Coronary artery (tissue), 2 donors: Measurements from ENCODE around the gene RNGTT.
"Not testable (repeated sequence)": the region's sequence is repeated elsewhere in the genome, so short reads cannot be mapped to it uniquely, and the experiment has no call there.

Experiments used
- DNase-seq: peaks from one replicate; pipeline ENCODE4 v3.0.0-alpha.2; 2017; ENCODE audit warnings: low spot score
- H3K27ac ChIP-seq, 2 donors: fragments of 200-600 bp; sonication (generic); one replicate each; pipeline ENCODE4 v1.5.1; 2016 to 2019
- H3K4me3 ChIP-seq: fragments of 200-600 bp; sonication (generic); 2 replicates; pipeline ENCODE4 v1.5.1; 2016; ENCODE audit warnings: mild to moderate bottlenecking, moderate library complexity
- TF ChIP-seq, protein P1 (sequence below): fragments of 200-600 bp; sonication (generic); IDR thresholded peaks from one replicate; pipeline ENCODE4 v1.5.1; 2019; ENCODE audit warnings: antibody characterized with exemption

RNGTT gene

DNA sequence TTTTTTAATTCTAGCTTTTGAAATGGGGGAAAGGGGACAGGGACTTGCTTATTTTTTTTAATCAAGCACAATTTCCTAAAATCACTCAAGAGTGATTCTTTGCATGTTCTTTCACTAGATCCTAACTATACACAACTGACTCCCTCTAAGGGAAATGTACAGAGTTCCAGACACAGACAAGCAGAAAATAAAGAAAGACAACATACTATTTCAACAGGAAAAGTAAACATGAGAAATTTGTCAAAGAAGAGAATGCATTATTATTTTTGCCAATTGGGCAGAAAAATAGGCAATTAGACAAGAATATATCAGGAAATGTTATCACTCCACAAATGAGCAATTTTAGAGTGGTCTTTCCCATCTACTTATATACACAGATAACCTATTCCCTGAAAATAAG lies 128.2 kb downstream of the RNGTT start:
- TF ChIP-seq, protein P1, sequence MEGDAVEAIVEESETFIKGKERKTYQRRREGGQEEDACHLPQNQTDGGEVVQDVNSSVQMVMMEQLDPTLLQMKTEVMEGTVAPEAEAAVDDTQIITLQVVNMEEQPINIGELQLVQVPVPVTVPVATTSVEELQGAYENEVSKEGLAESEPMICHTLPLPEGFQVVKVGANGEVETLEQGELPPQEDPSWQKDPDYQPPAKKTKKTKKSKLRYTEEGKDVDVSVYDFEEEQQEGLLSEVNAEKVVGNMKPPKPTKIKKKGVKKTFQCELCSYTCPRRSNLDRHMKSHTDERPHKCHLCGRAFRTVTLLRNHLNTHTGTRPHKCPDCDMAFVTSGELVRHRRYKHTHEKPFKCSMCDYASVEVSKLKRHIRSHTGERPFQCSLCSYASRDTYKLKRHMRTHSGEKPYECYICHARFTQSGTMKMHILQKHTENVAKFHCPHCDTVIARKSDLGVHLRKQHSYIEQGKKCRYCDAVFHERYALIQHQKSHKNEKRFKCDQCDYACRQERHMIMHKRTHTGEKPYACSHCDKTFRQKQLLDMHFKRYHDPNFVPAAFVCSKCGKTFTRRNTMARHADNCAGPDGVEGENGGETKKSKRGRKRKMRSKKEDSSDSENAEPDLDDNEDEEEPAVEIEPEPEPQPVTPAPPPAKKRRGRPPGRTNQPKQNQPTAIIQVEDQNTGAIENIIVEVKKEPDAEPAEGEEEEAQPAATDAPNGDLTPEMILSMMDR = no peak
- no peak overlapping the region for H3K27ac ChIP-seq
- H3K4me3 ChIP-seq = no peak overlapping the region
- no peak for DNase-seq

DNA sequence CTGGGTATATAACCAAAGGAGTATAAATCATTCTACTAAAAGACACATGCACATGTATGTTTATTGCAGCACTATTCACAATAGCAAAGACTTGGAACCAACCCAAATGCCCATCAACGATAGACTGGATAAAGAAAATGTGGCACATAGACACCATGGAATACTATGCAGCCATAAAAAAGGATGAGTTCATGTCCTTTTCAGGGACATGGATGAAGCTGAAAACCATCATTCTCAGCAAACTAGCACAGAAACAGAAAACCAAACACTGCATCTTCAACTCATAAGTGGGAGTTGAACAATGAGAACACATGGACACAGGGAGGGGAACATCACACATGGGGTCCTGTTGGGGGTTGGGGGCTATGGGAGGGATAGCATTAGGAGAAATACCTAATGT lies 130.3 kb downstream of the RNGTT start:
- not testable (repeated sequence) for H3K27ac ChIP-seq, DNase-seq, H3K4me3 ChIP-seq

DNA sequence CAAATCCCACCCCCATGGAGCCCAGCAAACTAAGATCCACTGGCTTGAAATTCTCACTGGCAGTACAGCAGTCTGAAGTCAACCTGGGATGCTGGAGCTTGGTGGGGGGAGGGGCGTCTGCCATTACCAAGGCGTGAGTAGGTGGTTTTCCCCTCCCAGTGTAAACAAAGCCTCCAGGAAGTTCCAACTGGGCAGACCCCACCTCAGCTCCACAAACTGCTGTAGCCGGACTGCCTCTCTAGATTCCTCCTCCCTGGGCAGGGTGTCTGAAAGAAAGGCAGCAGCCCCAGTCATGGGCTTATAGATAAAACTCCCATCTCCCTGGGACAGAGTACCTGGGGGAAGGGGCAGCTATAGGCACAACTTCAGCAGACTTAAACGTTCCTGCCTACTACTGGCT lies 135.8 kb downstream of the RNGTT start:
- H3K4me3 ChIP-seq, H3K27ac ChIP-seq, DNase-seq: not testable (repeated sequence)

DNA sequence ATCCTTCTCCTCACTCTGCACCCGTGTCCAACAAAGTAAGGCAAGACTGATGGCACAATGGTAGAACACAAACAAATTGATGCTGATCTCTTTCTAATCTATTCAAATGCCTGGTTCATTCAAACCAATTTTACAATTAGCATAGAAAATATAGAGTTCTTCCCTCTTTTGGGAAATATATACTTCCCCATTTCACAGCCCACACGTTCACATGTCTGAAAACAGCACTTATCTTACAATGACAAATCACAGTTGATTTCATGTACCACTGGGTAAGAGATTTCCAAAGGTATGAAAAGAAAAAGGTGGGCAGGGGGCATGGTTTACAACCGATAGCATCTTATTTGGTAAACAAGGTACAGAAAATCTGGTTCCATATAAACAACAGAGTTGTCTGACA lies 137.6 kb downstream of the RNGTT start:
- TF ChIP-seq, protein P1 = no peak
- no peak overlapping the region for H3K4me3 ChIP-seq
- no peak for DNase-seq

DNA sequence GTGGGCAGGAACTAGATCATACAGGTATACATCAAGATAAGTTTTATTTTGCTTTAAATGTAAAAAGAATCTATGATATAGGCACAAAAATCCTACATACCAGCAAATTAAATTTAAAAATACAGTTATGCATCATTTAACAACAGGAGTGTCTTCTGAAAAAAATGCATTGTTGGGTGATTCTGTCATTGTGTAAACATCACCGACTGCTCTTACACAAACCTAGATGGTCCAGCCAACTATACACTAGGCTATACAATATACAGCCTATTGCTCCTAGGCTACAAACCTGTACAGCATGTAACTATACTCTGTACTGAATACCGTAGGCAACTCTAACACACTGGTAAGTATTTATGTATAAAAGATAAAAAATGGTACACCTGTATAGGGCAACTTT lies 139.4 kb downstream of the RNGTT start:
- TF ChIP-seq, protein P1 = no peak
- Histone ChIP-seq H3K27ac (no peak overlapping the region), H3K4me3 (no peak overlapping the region)
- DNase-seq = no peak

More for the DNA sequence above, 137.6 kb downstream of the RNGTT start:
- H3K27ac ChIP-seq = no peak overlapping the region

DNA sequence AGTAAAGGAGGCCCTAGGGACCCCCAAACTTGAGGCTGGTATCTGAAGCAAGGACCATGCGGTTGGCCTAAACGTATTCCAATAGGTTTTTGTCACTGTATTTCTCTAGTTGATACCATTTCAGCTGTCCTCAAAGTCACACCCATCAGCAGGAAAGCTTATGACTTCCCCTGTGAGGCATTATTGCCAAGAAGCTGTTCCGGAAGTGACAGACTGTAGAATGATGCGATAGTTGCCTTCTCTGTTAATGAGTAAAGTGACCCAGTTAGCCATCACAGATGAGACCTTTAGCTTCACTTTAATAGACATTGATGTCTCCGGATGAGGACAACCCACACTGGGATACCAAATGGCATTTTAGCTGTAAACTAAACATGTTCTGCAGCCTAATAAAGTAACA lies 147.9 kb downstream of the RNGTT start:
- DNase-seq = no peak
- no peak overlapping the region for H3K27ac ChIP-seq
- TF ChIP-seq, protein P1 = no peak
- no peak overlapping the region for H3K4me3 ChIP-seq

DNA sequence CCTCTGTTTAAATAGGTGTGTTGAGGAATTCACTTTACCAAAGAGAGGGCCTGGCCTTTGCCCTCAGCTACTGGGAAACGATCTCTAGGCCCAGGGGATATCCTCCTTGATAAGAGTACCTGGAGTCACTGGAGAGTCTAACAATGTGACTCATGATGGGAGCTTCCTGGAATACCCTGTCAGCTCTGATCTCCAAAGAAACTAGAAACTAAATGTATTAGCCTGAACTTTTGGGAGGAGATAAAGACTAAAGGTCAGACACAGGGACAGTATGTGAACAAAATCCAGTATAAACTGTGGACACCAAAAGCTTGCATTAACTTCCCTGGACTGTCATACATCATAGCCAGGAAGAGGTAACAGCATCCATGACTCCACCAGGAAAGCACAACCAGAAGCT lies 148.5 kb downstream of the RNGTT start:
- TF ChIP-seq, protein P1 = no peak
- DNase-seq = no peak
- no peak overlapping the region for H3K27ac ChIP-seq
- H3K4me3 ChIP-seq = no peak overlapping the region

DNA sequence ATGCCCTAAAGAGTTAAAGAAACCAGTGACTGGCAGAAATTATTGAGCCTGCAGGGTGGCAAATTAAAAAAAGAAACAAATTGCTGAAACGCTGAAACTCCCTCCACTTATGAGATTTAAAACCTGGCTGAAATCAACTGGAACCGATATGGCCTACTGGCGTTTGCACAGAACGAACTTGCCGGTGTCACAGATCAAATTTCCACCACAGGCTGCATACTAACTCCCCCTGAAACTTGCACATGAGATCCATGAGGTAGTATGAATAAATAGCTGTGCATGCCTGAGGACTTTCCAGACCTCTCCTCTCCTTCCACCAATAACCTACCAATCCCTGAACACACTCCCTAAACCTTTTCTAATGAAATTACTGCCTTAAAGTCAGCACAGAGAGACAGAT lies 150.4 kb downstream of the RNGTT start:
- TF ChIP-seq, protein P1 = no peak
- no peak for DNase-seq
- no peak overlapping the region for H3K4me3 ChIP-seq
- H3K27ac ChIP-seq = no peak overlapping the region
